Heart left ventricle (tissue), 13 donors: ENCODE results near the gene PTPRD.

Experiments used
- POLR2A ChIP-seq, 2 donors: fragments of 450-650 bp; IDR thresholded peaks; one replicate each; pipeline ENCODE4 v1.6.1; 2017; ENCODE audit warnings: antibody characterized with exemption in 2 of 2, mild to moderate bottlenecking in 2 of 2, moderate library complexity in 2 of 2
- TF ChIP-seq, protein P1 (sequence below), 12 donors: fragments of 200-600 bp; sonication (generic) in 4 of 12; IDR thresholded peaks; one replicate each; pipeline versions ENCODE4 v1.5.0 to v1.8.0; 2018 to 2022; ENCODE audit warnings: antibody characterized with exemption in 12 of 12, mild to moderate bottlenecking in 5 of 12
- donor health status: ischemic (EF 13 %, LVEDD 7.1; RV severe dilation, severe dysfunction).
- donor health status: DM: no; HTN: yes; CAD: no.
- donor health status: DM: no; HTN: no; CAD: no.
- donor health status: ischemic (EF 25% LVEDD 6.9; RV normal size, moderate dysfunction).
- donor health status: ischemic (EF 25% LVEDD 5.7; RV mildly dilated, moderate dysfunction).
- donor health status: ischemic (EF 35%, LVEDD 5.7; RV mildly dilated, moderate dysfunction).
- donor health status: nonischemic (EF 11% LVEDD 7.7; RV severe dilation, severe dysfunction).
- donor health status: DM: yes; HTN: yes; CAD: no.
- donor health status: PGD.
- donor health status: ischemic (EF 29% LVEDD 5.4; RV normal size, mild dysfunction).
- donor health status: nonischemic (EF 23%, LVEDD 6.1; RV moderate dilation, normal function).

DNA sequence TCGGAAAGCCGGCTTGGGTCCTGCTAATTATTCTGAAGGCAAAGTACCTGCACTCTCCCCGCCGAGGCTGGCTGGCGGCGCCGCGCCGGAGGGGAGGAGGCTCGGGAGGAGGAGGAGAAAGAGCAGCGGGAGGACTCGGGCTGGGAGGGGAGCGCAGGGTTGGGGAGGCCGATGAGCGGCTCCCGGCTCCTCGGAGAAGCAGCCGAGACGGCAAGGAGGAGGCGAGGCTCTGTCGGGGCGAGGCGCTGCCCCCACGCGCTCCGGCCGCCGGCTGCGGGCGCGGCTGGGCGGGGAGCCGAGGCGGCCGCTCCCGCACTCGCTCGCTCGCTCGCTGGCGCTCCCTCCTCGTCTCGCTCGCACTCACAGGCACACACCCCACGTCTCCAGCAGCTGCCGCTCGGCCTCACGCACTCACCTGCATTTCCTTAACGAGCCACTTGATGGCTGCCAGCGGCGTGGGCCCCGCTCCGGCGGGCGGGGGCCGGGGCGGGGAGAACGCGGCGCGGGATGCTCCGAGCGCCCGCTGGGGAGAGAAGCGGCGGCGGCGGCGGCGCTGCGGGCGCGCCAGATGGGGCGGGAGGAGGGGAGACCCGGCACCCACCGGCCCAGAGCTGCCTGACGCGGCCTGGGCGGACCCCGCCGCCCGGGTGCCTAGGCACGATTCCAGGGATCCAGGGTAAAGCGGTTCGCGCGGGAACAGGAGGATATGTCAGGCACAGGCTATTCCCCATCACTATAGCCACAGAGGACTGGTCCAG lies at the start of gene PTPRD:
- TF ChIP-seq, protein P1, sequence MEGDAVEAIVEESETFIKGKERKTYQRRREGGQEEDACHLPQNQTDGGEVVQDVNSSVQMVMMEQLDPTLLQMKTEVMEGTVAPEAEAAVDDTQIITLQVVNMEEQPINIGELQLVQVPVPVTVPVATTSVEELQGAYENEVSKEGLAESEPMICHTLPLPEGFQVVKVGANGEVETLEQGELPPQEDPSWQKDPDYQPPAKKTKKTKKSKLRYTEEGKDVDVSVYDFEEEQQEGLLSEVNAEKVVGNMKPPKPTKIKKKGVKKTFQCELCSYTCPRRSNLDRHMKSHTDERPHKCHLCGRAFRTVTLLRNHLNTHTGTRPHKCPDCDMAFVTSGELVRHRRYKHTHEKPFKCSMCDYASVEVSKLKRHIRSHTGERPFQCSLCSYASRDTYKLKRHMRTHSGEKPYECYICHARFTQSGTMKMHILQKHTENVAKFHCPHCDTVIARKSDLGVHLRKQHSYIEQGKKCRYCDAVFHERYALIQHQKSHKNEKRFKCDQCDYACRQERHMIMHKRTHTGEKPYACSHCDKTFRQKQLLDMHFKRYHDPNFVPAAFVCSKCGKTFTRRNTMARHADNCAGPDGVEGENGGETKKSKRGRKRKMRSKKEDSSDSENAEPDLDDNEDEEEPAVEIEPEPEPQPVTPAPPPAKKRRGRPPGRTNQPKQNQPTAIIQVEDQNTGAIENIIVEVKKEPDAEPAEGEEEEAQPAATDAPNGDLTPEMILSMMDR (IDR thresholded peaks at IDR 0.05) = peak in 1 of 12 donors; percentile 14
- TF ChIP-seq POLR2A (IDR thresholded peaks at IDR 0.05) = no peak
